Liver (tissue), 9 donors: Measurements from ENCODE around the gene MXD4. TPM values are rescaled to one million over a fixed set of nuclear protein-coding genes. Genes with fewer than 3 reads are reported as not detected.

Source experiments
- DNase-seq: peaks from one replicate; pipeline ENCODE4 v3.0.0-alpha.2; 2017; ENCODE audit warnings: low spot score
- H3K27ac ChIP-seq, 2 donors: one replicate each; pipeline ENCODE4 v1.7.0; 2013; ENCODE audit warnings: inconsistent platforms in 2 of 2, low read length in 2 of 2, control low read depth in 1 of 2, low read depth in 1 of 2, mild to moderate bottlenecking in 1 of 2
- H3K27me3 ChIP-seq, 4 donors: one replicate each; pipeline versions ENCODE4 v1.6.1 to v1.7.0; 2013; ENCODE audit warnings: low read length in 3 of 4, inconsistent platforms in 1 of 4, mild to moderate bottlenecking in 1 of 4, moderate library complexity in 1 of 4; ENCODE audit not compliant: control insufficient read depth in 4 of 4, insufficient read depth in 4 of 4
- H3K36me3 ChIP-seq, 4 donors: one replicate each; pipeline versions ENCODE4 v1.6.1 to v1.7.0; 2013; ENCODE audit warnings: low read length in 3 of 4, mild to moderate bottlenecking in 3 of 4, low read depth in 1 of 4, moderate library complexity in 1 of 4; ENCODE audit not compliant: control insufficient read depth in 4 of 4, insufficient read depth in 3 of 4
- H3K4me1 ChIP-seq, 4 donors: one replicate each; pipeline versions ENCODE4 v1.6.1 to v1.7.0; 2013; ENCODE audit warnings: low read length in 3 of 4, mild to moderate bottlenecking in 3 of 4, moderate library complexity in 1 of 4; ENCODE audit not compliant: control insufficient read depth in 4 of 4, insufficient read depth in 4 of 4
- H3K4me3 ChIP-seq, 3 donors: one replicate each; pipeline versions ENCODE4 v1.6.1 to v1.7.0; 2013; ENCODE audit warnings: low read length in 3 of 3, control low read depth in 1 of 3, low read depth in 1 of 3, mild to moderate bottlenecking in 1 of 3
- H3K9ac ChIP-seq, 2 donors: one replicate each; pipeline ENCODE4 v1.7.0; 2013; ENCODE audit warnings: low read length in 2 of 2, mild to moderate bottlenecking in 2 of 2, moderate library complexity in 2 of 2, control low read depth in 1 of 2, low read depth in 1 of 2
- H3K9me3 ChIP-seq, 4 donors: one replicate each; pipeline versions ENCODE4 v1.6.1 to v1.7.0; 2013; ENCODE audit warnings: low read length in 3 of 4; ENCODE audit not compliant: control insufficient read depth in 4 of 4
- ATF3 ChIP-seq: IDR thresholded peaks from 2 replicates; pipeline ENCODE4 v1.6.1; 2016; ENCODE audit warnings: antibody characterized with exemption
- CTCF ChIP-seq: fragments of 150-350 bp; IDR thresholded peaks from 2 replicates; pipeline ENCODE4 v1.5.1; 2017; ENCODE audit warnings: improper control_type of control experiment, low read depth, low read length; ENCODE audit not compliant: missing input control
- EGR1 ChIP-seq, 2 donors: IDR thresholded peaks; 2 replicates each; pipeline ENCODE4 v1.6.1; 2016 to 2018; ENCODE audit warnings: antibody characterized with exemption in 2 of 2, low read depth in 2 of 2
- FOXA1 ChIP-seq: IDR thresholded peaks from 2 replicates; pipeline ENCODE4 v1.6.1; 2016; ENCODE audit warnings: antibody characterized with exemption
- FOXA2 ChIP-seq: IDR thresholded peaks from 2 replicates; pipeline ENCODE4 v1.6.1; 2016; ENCODE audit warnings: antibody characterized with exemption
- GABPA ChIP-seq, 2 donors: IDR thresholded peaks in 1 of 2; conservative IDR thresholded peaks in 1 of 2; 2 replicates each; pipeline ENCODE4 v1.6.1; 2016; ENCODE audit warnings: antibody characterized with exemption in 2 of 2, mild to moderate bottlenecking in 1 of 2, moderate library complexity in 1 of 2
- HNF4A ChIP-seq, 2 donors: conservative IDR thresholded peaks; 2 replicates each; pipeline ENCODE4 v1.6.1; 2016; ENCODE audit warnings: antibody characterized with exemption in 2 of 2, mild to moderate bottlenecking in 2 of 2
- HNF4G ChIP-seq: IDR thresholded peaks from 2 replicates; pipeline ENCODE4 v1.6.1; 2016; ENCODE audit warnings: antibody characterized with exemption
- JUND ChIP-seq, 2 donors: IDR thresholded peaks; 2 replicates each; pipeline ENCODE4 v1.6.1; 2016; ENCODE audit warnings: antibody characterized with exemption in 2 of 2
- MAX ChIP-seq: IDR thresholded peaks from 2 replicates; pipeline ENCODE4 v1.6.1; 2016; ENCODE audit warnings: antibody characterized with exemption
- NR2F2 ChIP-seq: IDR thresholded peaks from 2 replicates; pipeline ENCODE4 v1.6.1; 2016; ENCODE audit warnings: antibody characterized with exemption
- RAD21 ChIP-seq, 2 donors: IDR thresholded peaks; 2 replicates each; pipeline ENCODE4 v1.6.1; 2016; ENCODE audit warnings: antibody characterized with exemption in 2 of 2, mild to moderate bottlenecking in 2 of 2
- REST ChIP-seq: IDR thresholded peaks from 2 replicates; pipeline ENCODE4 v1.6.1; 2016; ENCODE audit warnings: antibody characterized with exemption, mild to moderate bottlenecking
- RXRA ChIP-seq, 2 donors: IDR thresholded peaks; 2 replicates each; pipeline ENCODE4 v1.6.1; 2017 to 2018; ENCODE audit warnings: antibody characterized with exemption in 2 of 2, mild to moderate bottlenecking in 1 of 2
- SP1 ChIP-seq: IDR thresholded peaks from 2 replicates; pipeline ENCODE4 v1.6.1; 2018; ENCODE audit warnings: antibody characterized with exemption, mild to moderate bottlenecking
- TAF1 ChIP-seq: conservative IDR thresholded peaks from 2 replicates; pipeline ENCODE4 v1.6.1; 2016; ENCODE audit warnings: antibody characterized with exemption, mild to moderate bottlenecking
- YY1 ChIP-seq: IDR thresholded peaks from 2 replicates; pipeline ENCODE4 v1.6.1; 2016; ENCODE audit warnings: antibody characterized with exemption, mild to moderate bottlenecking
- ZBTB33 ChIP-seq: IDR thresholded peaks from 2 replicates; pipeline ENCODE4 v1.6.1; 2016; ENCODE audit warnings: antibody characterized with exemption
- WGBS: extraction: QIAGEN DNeasy Blood & Tissue Kit; methylation state at CpG from one replicate; pipeline ENCODE4 v1.1.7; 2013; 5-methylcytosine and 5-hydroxymethylcytosine counted together
- polyA plus RNA-seq, 2 donors: library from polyadenylated mRNA; stranded (reverse) in 1 of 2; unstranded in 1 of 2; fragments of 200-250 nt in 1 of 2; fragments of >200 nt in 1 of 2; fragmentation: Nextera tagmentation in 1 of 2; extraction: Ambion mirVana in 1 of 2; gene quantifications; one replicate each; pipeline versions ENCODE4 v1.2.1 to v1.2.3, GENCODE V29; 2013 to 2015
- total RNA-seq, 2 donors: library from RNA; depleted of rRNA; stranded (reverse); fragments of >200 nt; gene quantifications; one replicate each; pipeline ENCODE4 v1.2.3, GENCODE V29; 2014
- donor health status: healthy.
- donor health status: healthy.
- donor health status: healthy.
- donor health status: healthy.
- donor health status: healthy.

MXD4 gene
- total and polyA plus RNA-seq, 4 donors, result 6.5 to 19.6 (median 15.9) TPM

- H3K9ac ChIP-seq, result no peak overlapping the region
- 85% methylated on average over 22 of the region's 22 CpGs for WGBS
- no peak overlapping the region for H3K27ac ChIP-seq
- H3K36me3 ChIP-seq, result no peaks in the 10 kb centered on the region
- DNase-seq, result no peak
- peaks cover 0 to 9% (median 6%) of the 10 kb centered on the region in 4 donors for H3K4me1 ChIP-seq
- no peaks in the 10 kb centered on the region for H3K9me3 ChIP-seq
- H3K27me3 ChIP-seq, result no peaks in the 10 kb centered on the region
- H3K4me3 ChIP-seq, result no peak overlapping the region
- no peak for TF ChIP-seq HNF4G
- no peak for TF ChIP-seq JUND (IDR thresholded peaks at IDR 0.05)
- no peak for TF ChIP-seq RAD21 (IDR thresholded peaks at IDR 0.05)
- TF ChIP-seq FOXA2, result no peak
- no peak for TF ChIP-seq NR2F2
- TF ChIP-seq ATF3, result no peak
- TF ChIP-seq HNF4A (conservative IDR thresholded peaks at IDR 0.05), result no peak
- no peak for TF ChIP-seq SP1
Observed at GRCh38 chr4:2268357-2269205, 6.7 kb upstream of the MXD4 start.

GRCh38 chr4:2267841-2268240, 5.9 kb upstream of the MXD4 start:
- H3K27me3 ChIP-seq, result no peaks in the 10 kb centered on the region
- H3K4me1 ChIP-seq, result peaks cover 2 to 10% (median 7%) of the 10 kb centered on the region in 4 donors
- DNase-seq, result no peak
- TF ChIP-seq HNF4G (no peak), YY1 (no peak), RAD21 (IDR thresholded peaks at IDR 0.05) (no peak), SP1 (no peak), FOXA2 (no peak), FOXA1 (no peak), REST (no peak), ZBTB33 (no peak), GABPA (IDR thresholded peaks at IDR 0.05 in 1 of 2, conservative IDR thresholded peaks at IDR 0.05 in 1 of 2) (no peak), NR2F2 (no peak), ATF3 (no peak), CTCF (no peak), EGR1 (IDR thresholded peaks at IDR 0.05; ENCODE audit: low read depth in 2 of 2) (no peak), JUND (IDR thresholded peaks at IDR 0.05) (no peak), MAX (no peak), HNF4A (conservative IDR thresholded peaks at IDR 0.05) (no peak), RXRA (IDR thresholded peaks at IDR 0.05) (no peak), TAF1 (no peak)
- H3K9ac ChIP-seq, result no peak overlapping the region
- no peak overlapping the region for H3K4me3 ChIP-seq
- no peaks in the 10 kb centered on the region for H3K36me3 ChIP-seq
- no peak overlapping the region for H3K27ac ChIP-seq
- H3K9me3 ChIP-seq, result no peaks in the 10 kb centered on the region
- WGBS, result 92% methylated on average over 12 of the region's 12 CpGs
